Adrenal gland (tissue), 5 donors: ENCODE data around the gene GBGT1.

Experiments
- CTCF ChIP-seq, 6 experiments: fragments of 450-650 bp in 4 of 6; fragments of 200-600 bp in 2 of 6; sonication (generic) in 1 of 6; IDR thresholded peaks; 1 replicate in 5 of 6; 2 replicates in 1 of 6; pipeline versions ENCODE4 v1.5.1 to v1.8.0; 2016 to 2021; ENCODE audit warnings: antibody characterized with exemption in 6 of 6, mild to moderate bottlenecking in 2 of 6, moderate library complexity in 1 of 6
- POLR2A ChIP-seq, 2 donors: fragments of 450-650 bp; IDR thresholded peaks; one replicate each; pipeline ENCODE4 v1.6.1; 2017; ENCODE audit warnings: antibody characterized with exemption in 2 of 2, mild to moderate bottlenecking in 2 of 2, moderate library complexity in 1 of 2
- donor health status: DM: no; HTN: no; CAD: no.

GRCh38 chr9:133158695-133159094 is 5.0 kb downstream of the GBGT1 start:
- no peak for TF ChIP-seq POLR2A (IDR thresholded peaks at IDR 0.05)
- TF ChIP-seq CTCF (IDR thresholded peaks at IDR 0.05): no peak
